Keratinocyte (primary cell): ENCODE results near the gene ENG. TPM values are rescaled to one million over a fixed set of nuclear protein-coding genes. Genes with fewer than 3 reads are reported as not detected.
A peak's percentile ranks its signal among the peaks of the same experiment; 100 is the strongest.

ENCODE experiments used
- DNase-seq: peaks from one replicate; pipeline ENCODE4 v3.0.0-alpha.2; 2011; ENCODE audit warnings: low read depth, missing footprints, low spot score
- FAIRE-seq: peaks from 2 replicates; lab custom pipeline; 2011; peaks lifted over from hg19 to GRCh38; lab: Jason Lieb, UNC
- H2AFZ ChIP-seq: 2 replicates; pipeline ENCODE4 v1.6.0; 2012; ENCODE audit warnings: low read length, control low read depth, inconsistent platforms; ENCODE audit not compliant: control insufficient read depth
- H3K27ac ChIP-seq: 2 replicates; pipeline ENCODE4 v1.5.1; 2011; ENCODE audit warnings: low read length; ENCODE audit not compliant: control insufficient read depth, insufficient read depth
- H3K27me3 ChIP-seq: 3 replicates; pipeline ENCODE4 v1.6.0; 2011; ENCODE audit warnings: low read length; ENCODE audit not compliant: control insufficient read depth, insufficient read depth; ENCODE audit errors: extremely low read depth
- H3K36me3 ChIP-seq, 2 experiments: 2 replicates in 1 of 2; 3 replicates in 1 of 2; pipeline ENCODE4 v1.5.1; 2011; ENCODE audit warnings: low read length in 2 of 2, mild to moderate bottlenecking in 1 of 2; ENCODE audit not compliant: control insufficient read depth in 2 of 2, insufficient read depth in 2 of 2; ENCODE audit errors: extremely low read depth in 1 of 2
- H3K4me1 ChIP-seq: 3 replicates; pipeline ENCODE4 v1.5.1; 2011; ENCODE audit warnings: low read length; ENCODE audit not compliant: control insufficient read depth, insufficient read depth; ENCODE audit errors: extremely low read depth
- H3K4me2 ChIP-seq: 3 replicates; pipeline ENCODE4 v1.6.0; 2011; ENCODE audit warnings: low read depth, low read length; ENCODE audit not compliant: control insufficient read depth, insufficient read depth; ENCODE audit errors: extremely low read depth
- H3K4me3 ChIP-seq, 3 experiments: fragments of 200-600 bp in 1 of 3; sonication (generic) in 1 of 3; 2 replicates in 2 of 3; 3 replicates in 1 of 3; pipeline ENCODE4 v1.5.1; 2011 to 2016; ENCODE audit warnings: low read length in 3 of 3, mild to moderate bottlenecking in 3 of 3, control low read depth in 2 of 3, inconsistent platforms in 1 of 3, low read depth in 1 of 3, mixed read lengths in 1 of 3, mixed run types in 1 of 3, moderate library complexity in 1 of 3; ENCODE audit not compliant: control insufficient read depth in 2 of 3, insufficient read depth in 2 of 3; ENCODE audit errors: extremely low read depth in 1 of 3
- H3K79me2 ChIP-seq: 2 replicates; pipeline ENCODE4 v1.6.0; 2012; ENCODE audit warnings: low read length; ENCODE audit not compliant: control insufficient read depth, insufficient read depth
- H3K9ac ChIP-seq: 3 replicates; pipeline ENCODE4 v1.6.0; 2011; ENCODE audit warnings: low read length; ENCODE audit not compliant: control insufficient read depth, insufficient read depth; ENCODE audit errors: extremely low read depth
- H3K9me1 ChIP-seq: 3 replicates; pipeline ENCODE4 v1.6.0; 2011; ENCODE audit warnings: low read length; ENCODE audit not compliant: control insufficient read depth, insufficient read depth; ENCODE audit errors: extremely low read depth
- H3K9me3 ChIP-seq: 2 replicates; pipeline ENCODE4 v1.5.1; 2012; ENCODE audit warnings: low read depth, low read length; ENCODE audit not compliant: control insufficient read depth
- H4K20me1 ChIP-seq: 3 replicates; pipeline ENCODE4 v1.6.0; 2011; ENCODE audit warnings: low read length; ENCODE audit not compliant: control insufficient read depth, insufficient read depth; ENCODE audit errors: extremely low read depth
- EZH2 ChIP-seq: IDR thresholded peaks from one replicate; pipeline ENCODE4 v1.6.1; 2012; ENCODE audit warnings: inconsistent platforms, mild to moderate bottlenecking, low read length, moderate library complexity
- dilution Hi-C: fragments of 300-500 bp; cut with MboI; formaldehyde crosslinking; loops from one replicate; pipeline ENCODE4 v1.7.0; 2020; ENCODE audit warnings: low sequenced_read_pairs; ENCODE audit not compliant: extremely low pct_ligation_motif_present
- polyA plus RNA-seq, 5 experiments: library from polyadenylated mRNA; depleted of rRNA in 3 of 5; stranded (reverse) in 3 of 5; stranded (forward) in 1 of 5; unstranded in 1 of 5; fragments of >200 nt; gene quantifications; 1 replicate in 1 of 5; 2 replicates in 3 of 5; 3 replicates in 1 of 5; pipeline versions ENCODE4 v1.2.1 to v1.2.3, GENCODE V29; 2011 to 2012; ENCODE audit warnings: missing spikeins in 2 of 5, low read depth in 1 of 5, low replicate concordance in 1 of 5
- TF ChIP-seq, protein P1 (sequence below), 3 experiments: IDR thresholded peaks in 1 of 3; conservative IDR thresholded peaks in 1 of 3; optimal IDR thresholded peaks in 1 of 3; 2 replicates in 2 of 3; 3 replicates in 1 of 3; pipeline versions ENCODE3 to v1.5.1; 2011; ENCODE audit warnings: low read length in 3 of 3, mild to moderate bottlenecking in 3 of 3, moderate library complexity in 2 of 3, control low read depth in 1 of 3, inconsistent platforms in 1 of 3; ENCODE audit not compliant: insufficient read depth in 2 of 3; ENCODE audit errors: extremely low read depth in 1 of 3

ENG gene
- polyA plus RNA-seq, 1 donor (not counting 4 experiments of a cell fraction or from before 2014, with no cell fraction given): 0.22 TPM

DNA sequence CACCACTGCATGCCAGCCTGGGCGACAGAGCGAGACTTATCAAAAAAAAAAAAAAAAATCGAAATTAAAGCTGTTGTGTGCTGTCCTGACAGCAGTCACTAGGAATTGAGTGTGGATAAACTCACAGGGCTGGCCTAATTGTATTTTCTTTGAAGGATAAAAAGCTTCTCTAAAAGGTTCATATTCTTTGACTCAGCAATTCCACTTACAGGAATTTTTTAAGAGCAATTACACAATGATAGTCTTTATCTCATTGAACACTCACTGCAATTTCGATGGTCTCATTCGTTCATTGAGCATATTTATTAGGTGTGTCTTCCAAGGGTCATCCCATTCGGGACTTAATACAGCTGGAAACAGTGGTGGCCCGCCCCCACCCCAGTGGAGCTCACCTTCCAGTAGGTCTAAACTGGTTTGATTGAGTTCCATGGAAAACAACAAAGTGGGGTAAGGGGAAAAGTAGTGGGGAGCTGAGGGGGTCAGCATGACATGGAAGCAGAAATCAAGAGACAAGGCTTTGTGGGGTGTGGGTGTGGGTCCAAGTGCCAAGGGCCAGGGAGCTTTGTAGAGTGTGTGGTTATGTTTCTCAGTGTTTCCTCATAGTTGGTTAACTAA is 61.9 kb downstream of the ENG start:
- peaks cover 19% of the 10 kb centered on the region for H4K20me1 ChIP-seq
- H3K4me1 ChIP-seq: peaks cover 5% of the 10 kb centered on the region
- H3K4me2 ChIP-seq: no peak overlapping the region
- no peaks in the 10 kb centered on the region for H3K9me3 ChIP-seq
- H2AFZ ChIP-seq: no peak overlapping the region
- peaks cover 40 to 41% of the 10 kb centered on the region in 2 experiments for H3K36me3 ChIP-seq
- H3K27ac ChIP-seq: no peak overlapping the region
- FAIRE-seq (no peak), DNase-seq (no peak)
- H3K9ac ChIP-seq: no peak overlapping the region
- no peaks in the 10 kb centered on the region for H3K27me3 ChIP-seq
- H3K79me2 ChIP-seq: peaks cover 35% of the 10 kb centered on the region
- no peak overlapping the region for H3K4me3 ChIP-seq
- H3K9me1 ChIP-seq: no peaks in the 10 kb centered on the region
- TF ChIP-seq EZH2: no peak
- TF ChIP-seq, protein P1, sequence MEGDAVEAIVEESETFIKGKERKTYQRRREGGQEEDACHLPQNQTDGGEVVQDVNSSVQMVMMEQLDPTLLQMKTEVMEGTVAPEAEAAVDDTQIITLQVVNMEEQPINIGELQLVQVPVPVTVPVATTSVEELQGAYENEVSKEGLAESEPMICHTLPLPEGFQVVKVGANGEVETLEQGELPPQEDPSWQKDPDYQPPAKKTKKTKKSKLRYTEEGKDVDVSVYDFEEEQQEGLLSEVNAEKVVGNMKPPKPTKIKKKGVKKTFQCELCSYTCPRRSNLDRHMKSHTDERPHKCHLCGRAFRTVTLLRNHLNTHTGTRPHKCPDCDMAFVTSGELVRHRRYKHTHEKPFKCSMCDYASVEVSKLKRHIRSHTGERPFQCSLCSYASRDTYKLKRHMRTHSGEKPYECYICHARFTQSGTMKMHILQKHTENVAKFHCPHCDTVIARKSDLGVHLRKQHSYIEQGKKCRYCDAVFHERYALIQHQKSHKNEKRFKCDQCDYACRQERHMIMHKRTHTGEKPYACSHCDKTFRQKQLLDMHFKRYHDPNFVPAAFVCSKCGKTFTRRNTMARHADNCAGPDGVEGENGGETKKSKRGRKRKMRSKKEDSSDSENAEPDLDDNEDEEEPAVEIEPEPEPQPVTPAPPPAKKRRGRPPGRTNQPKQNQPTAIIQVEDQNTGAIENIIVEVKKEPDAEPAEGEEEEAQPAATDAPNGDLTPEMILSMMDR (optimal IDR thresholded peaks at IDR 0.05 in 1 of 3, IDR thresholded peaks at IDR 0.05 in 1 of 3, conservative IDR thresholded peaks at IDR 0.05 in 1 of 3; ENCODE audit: extremely low read depth in 1 of 3, insufficient read depth in 2 of 3, low read length in 3 of 3): no peak
- dilution Hi-C loops: no loop called here

DNA sequence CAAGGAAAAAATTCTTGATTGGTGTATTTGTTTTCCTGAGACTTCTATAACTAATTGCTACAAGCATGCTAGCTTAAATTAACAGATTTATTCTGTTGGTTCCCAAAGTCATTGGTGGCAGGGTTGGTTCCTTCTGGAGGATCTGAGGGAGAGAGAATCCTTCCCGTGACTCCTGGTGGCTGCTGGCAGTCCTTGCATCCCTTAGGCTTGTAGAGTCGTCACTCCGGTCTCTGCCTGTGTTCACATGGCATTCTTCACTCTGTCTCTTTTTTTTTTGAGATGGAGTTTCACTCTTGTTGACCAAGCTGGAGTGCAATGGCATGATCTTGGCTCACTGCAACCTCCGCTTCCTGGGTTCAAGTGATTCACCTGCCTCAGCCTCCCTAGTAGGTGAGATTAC is 63.4 kb downstream of the ENG start:
- Histone ChIP-seq H3K36me3 (peaks cover 44 to 47% of the 10 kb centered on the region in 2 experiments), H3K9ac (no peak overlapping the region), H2AFZ (no peak overlapping the region), H3K4me1 (peaks cover 13% of the 10 kb centered on the region), H3K4me3 (no peak overlapping the region), H3K9me1 (no peaks in the 10 kb centered on the region), H3K4me2 (no peak overlapping the region), H3K27me3 (no peaks in the 10 kb centered on the region), H3K9me3 (no peaks in the 10 kb centered on the region), H3K79me2 (peaks cover 48% of the 10 kb centered on the region), H3K27ac (no peak overlapping the region), H4K20me1 (peaks cover 25% of the 10 kb centered on the region)
- dilution Hi-C loops: no loop called here
- no peak for TF ChIP-seq EZH2
- TF ChIP-seq, protein P1 (optimal IDR thresholded peaks at IDR 0.05 in 1 of 3, IDR thresholded peaks at IDR 0.05 in 1 of 3, conservative IDR thresholded peaks at IDR 0.05 in 1 of 3; ENCODE audit: extremely low read depth in 1 of 3, insufficient read depth in 2 of 3, low read length in 3 of 3): peak in 1 of 3 experiments; percentile 9
- no peak for FAIRE-seq
- DNase-seq: no peak
